IMR-90 (cell line): Measurements from ENCODE around the gene NTSR1. TPM values are rescaled to one million over a fixed set of nuclear protein-coding genes. Genes with fewer than 3 reads are reported as not detected.

Source experiments
- ATAC-seq: fragments of 200-7000 bp; cut with Tn5 transposase; 2 replicates; pipeline ENCODE4 v1.9.1; 2020; ENCODE audit warnings: low read depth, mild to moderate bottlenecking, moderate library complexity
- BruUV-seq: library from RNA; stranded (reverse); fragments of 400-500 nt; replicated peaks from 2 replicates; lab custom pipeline; 2021; lab: Mats Ljungman, UMichigan
- CTCF ChIA-PET: fragments of 300-600 bp; formaldehyde crosslinking; extraction: SDS; loops from one replicate; lab custom pipeline; 2021; ENCODE audit warnings: antibody characterized with exemption; lab: Yijun Ruan, JAX
- POLR2A ChIA-PET: fragments of 300-600 bp; sonication (Branson Sonifier 250); formaldehyde crosslinking; loops from one replicate; lab custom pipeline; 2022; ENCODE audit warnings: antibody characterized with exemption; ENCODE audit not compliant: unreplicated experiment; lab: Charles Lee
- DNase-seq: peaks from one replicate; pipeline ENCODE4 v3.0.0; 2013
- H2AFZ ChIP-seq: replicated peaks from 2 replicates; pipeline ENCODE3; 2013; ENCODE audit warnings: low read length, mild to moderate bottlenecking; ENCODE audit not compliant: poor library complexity
- H2AK5ac ChIP-seq: 2 replicates; pipeline ENCODE4 v1.6.1; 2013; ENCODE audit warnings: low read depth, low read length, inconsistent platforms
- H2AK9ac ChIP-seq: replicated peaks from 2 replicates; pipeline ENCODE3; 2013; ENCODE audit warnings: mild to moderate bottlenecking, low read depth, low read length, moderate library complexity; ENCODE audit not compliant: poor library complexity
- H2BK120ac ChIP-seq: 2 replicates; pipeline ENCODE4 v1.6.1; 2013; ENCODE audit warnings: low read depth, low read length, inconsistent platforms
- H2BK15ac ChIP-seq: 3 replicates; pipeline ENCODE4 v1.6.1; 2013; ENCODE audit warnings: low read depth, low read length, inconsistent platforms
- H2BK20ac ChIP-seq: 2 replicates; pipeline ENCODE4 v1.6.1; 2013; ENCODE audit warnings: low read depth, mild to moderate bottlenecking, inconsistent platforms, low read length, moderate library complexity
- H2BK5ac ChIP-seq: 2 replicates; pipeline ENCODE4 v1.6.1; 2013; ENCODE audit warnings: mild to moderate bottlenecking, low read depth, low read length, inconsistent platforms; ENCODE audit not compliant: poor library complexity, severe bottlenecking
- H3K14ac ChIP-seq: replicated peaks from 2 replicates; pipeline ENCODE4 v1.6.1; 2013; ENCODE audit warnings: low read depth, low read length, inconsistent platforms
- H3K18ac ChIP-seq: 2 replicates; pipeline ENCODE4 v1.6.1; 2013; ENCODE audit warnings: low read depth, low read length, control low read depth
- H3K23ac ChIP-seq: 2 replicates; pipeline ENCODE4 v1.6.1; 2013; ENCODE audit warnings: low read depth, low read length, inconsistent platforms
- H3K27ac ChIP-seq: 2 replicates; pipeline ENCODE4 v1.5.1; 2013; ENCODE audit warnings: mild to moderate bottlenecking, control low read depth, low read length; ENCODE audit not compliant: insufficient read depth
- H3K27me3 ChIP-seq: 2 replicates; pipeline ENCODE4 v1.6.1; 2013; ENCODE audit warnings: low read length; ENCODE audit not compliant: control insufficient read depth, insufficient read depth
- H3K36me3 ChIP-seq: 2 replicates; pipeline ENCODE4 v1.6.1; 2013; ENCODE audit warnings: low read length, mixed read lengths; ENCODE audit not compliant: control insufficient read depth, insufficient read depth
- H3K4ac ChIP-seq: 2 replicates; pipeline ENCODE4 v1.6.1; 2013; ENCODE audit warnings: low read depth, low read length, inconsistent platforms
- H3K4me1 ChIP-seq: 2 replicates; pipeline ENCODE4 v1.6.1; 2013; ENCODE audit warnings: low read length, mixed read lengths; ENCODE audit not compliant: control insufficient read depth, insufficient read depth
- H3K4me2 ChIP-seq: 2 replicates; pipeline ENCODE4 v1.6.1; 2013; ENCODE audit warnings: low read depth, mild to moderate bottlenecking, control low read depth, low read length, moderate library complexity
- H3K4me3 ChIP-seq: 2 replicates; pipeline ENCODE4 v1.5.1; 2013; ENCODE audit warnings: low read depth, mild to moderate bottlenecking, control low read depth, low read length, moderate library complexity; ENCODE audit not compliant: insufficient read depth
- H3K56ac ChIP-seq: 2 replicates; pipeline ENCODE4 v1.6.1; 2013; ENCODE audit warnings: low read length, inconsistent platforms; ENCODE audit not compliant: insufficient read depth; ENCODE audit errors: extremely low read depth
- H3K79me1 ChIP-seq, 2 experiments: 2 replicates each; pipeline ENCODE4 v1.6.1; 2013; ENCODE audit warnings: low read length in 2 of 2, inconsistent platforms in 1 of 2, low read depth in 1 of 2
- H3K9ac ChIP-seq: 2 replicates; pipeline ENCODE4 v1.6.1; 2013; ENCODE audit warnings: low read depth, low read length, control low read depth
- H3K9me1 ChIP-seq: 2 replicates; pipeline ENCODE4 v1.6.1; 2013; ENCODE audit warnings: low read length, inconsistent platforms; ENCODE audit not compliant: insufficient read depth
- H3K9me3 ChIP-seq: 2 replicates; pipeline ENCODE4 v1.6.1; 2013; ENCODE audit warnings: low read length; ENCODE audit not compliant: control insufficient read depth, insufficient read depth
- H4K20me1 ChIP-seq: 2 replicates; pipeline ENCODE4 v1.6.1; 2013; ENCODE audit warnings: low read length, inconsistent platforms; ENCODE audit not compliant: insufficient read depth
- H4K5ac ChIP-seq: 2 replicates; pipeline ENCODE4 v1.6.1; 2013; ENCODE audit warnings: mild to moderate bottlenecking, low read depth, low read length, control low read depth
- H4K8ac ChIP-seq, 2 experiments: 2 replicates each; pipeline ENCODE4 v1.6.1; 2013; ENCODE audit warnings: low read depth in 2 of 2, low read length in 2 of 2, control low read depth in 1 of 2, inconsistent platforms in 1 of 2
- H4K91ac ChIP-seq: 2 replicates; pipeline ENCODE4 v1.6.1; 2013; ENCODE audit warnings: low read depth, low read length, inconsistent platforms; ENCODE audit not compliant: insufficient read depth
- CEBPB ChIP-seq: IDR thresholded peaks from 2 replicates; pipeline ENCODE4 v1.6.1; 2012; ENCODE audit warnings: low read depth, low read length, improper control_type of control experiment
- NFE2L2 ChIP-seq: fragments of 150-350 bp; IDR thresholded peaks from 2 replicates; pipeline ENCODE4 v1.6.1; 2016; ENCODE audit warnings: low read depth, mild to moderate bottlenecking, low read length
- RAD21 ChIP-seq: IDR thresholded peaks from 2 replicates; pipeline ENCODE4 v1.6.1; 2012; ENCODE audit warnings: low read length, improper control_type of control experiment
- RCOR1 ChIP-seq: IDR thresholded peaks from 2 replicates; pipeline ENCODE4 v1.6.1; 2012; ENCODE audit warnings: mild to moderate bottlenecking, low read length, improper control_type of control experiment; ENCODE audit not compliant: insufficient replicate concordance
- RFX5 ChIP-seq: IDR thresholded peaks from 2 replicates; pipeline ENCODE4 v1.8.0; 2012; ENCODE audit warnings: low read depth, mild to moderate bottlenecking, low read length, moderate library complexity
- SMC3 ChIP-seq: fragments of 150-350 bp; IDR thresholded peaks from 2 replicates; pipeline ENCODE4 v1.6.1; 2016; ENCODE audit warnings: low read depth, mild to moderate bottlenecking, antibody characterized with exemption, low read length, moderate library complexity
- WGBS, 2 experiments: methylation state at CpG; one replicate each; pipeline versions ENCODE4 v1.1.5 to v1.1.7; 2013; ENCODE audit warnings: missing lambda C conversion rate in 2 of 2; ENCODE audit not compliant: insufficient read length in 1 of 2; ENCODE audit errors: extremely low coverage in 2 of 2; 5-methylcytosine and 5-hydroxymethylcytosine counted together
- dilution Hi-C: fragments of 300-500 bp; cut with HindIII; formaldehyde crosslinking; loops from one replicate; pipeline ENCODE4 v1.14.3; 2018; ENCODE audit warnings: low sequenced_read_pairs; ENCODE audit not compliant: unreplicated experiment
- in situ Hi-C: fragments of 300-500 bp; cut with MboI; formaldehyde crosslinking; loops from 3 replicates; pipeline ENCODE4 v1.14.3; 2019; ENCODE audit warnings: low sequenced_read_pairs, inconsistent platforms, mixed read lengths
- intact Hi-C: fragments of 100-400 bp; cut with micrococcal nuclease; formaldehyde crosslinking; loops from 2 replicates; pipeline ENCODE4 v1.10.0; 2022
- polyA plus RNA-seq, 3 experiments: library from polyadenylated mRNA; depleted of rRNA; stranded (reverse); fragments of >200 nt; gene quantifications; 2 replicates each; pipeline ENCODE4 v1.2.3, GENCODE V29; 2012; ENCODE audit warnings: low replicate concordance in 1 of 3
- total RNA-seq: library from RNA; depleted of rRNA; stranded (reverse); fragments of >200 nt; gene quantifications from 2 replicates; pipeline ENCODE4 v1.2.3, GENCODE V29; 2012

NTSR1 gene
- total and polyA plus RNA-seq, 2 of the 4 experiments (the other 2 are of a cell fraction), result 0.54 to 1.8 TPM

DNA sequence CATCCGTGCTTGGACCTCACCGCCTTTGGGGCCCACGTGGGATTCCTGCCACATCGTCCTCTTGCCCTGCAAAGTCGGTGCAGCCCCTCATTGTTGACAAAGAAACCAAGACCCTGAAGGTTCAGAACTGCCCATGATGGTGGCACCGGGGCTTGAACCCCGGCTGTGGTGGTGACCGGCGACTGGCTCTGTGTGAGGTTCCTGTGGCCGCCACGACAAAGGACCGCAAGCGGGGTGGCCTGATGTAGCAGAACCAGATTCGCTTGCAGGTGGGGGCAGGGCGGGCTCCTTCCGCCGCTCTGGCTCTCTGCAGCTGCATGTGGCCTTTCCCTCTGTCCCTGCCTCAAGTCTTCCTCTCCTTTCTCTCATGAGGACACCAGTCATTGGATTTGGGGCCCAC lies 37.6 kb upstream of the NTSR1 start:
- DNase-seq (no peak), ATAC-seq (no peak)
- dilution Hi-C loops (no loop called here), intact Hi-C loops (no loop called here), in situ Hi-C loops (no loop called here)
- 91% methylated on average over 15 of the region's 17 CpGs; no CpG with 5 or more reads in 1 of the 2 experiments for WGBS, 2 experiments
- H2BK20ac ChIP-seq, result no peak overlapping the region
- H3K56ac ChIP-seq, result no peak overlapping the region
- H2BK120ac ChIP-seq, result no peak overlapping the region
- H3K4ac ChIP-seq, result no peak overlapping the region
- no peak overlapping the region for H2BK15ac ChIP-seq
- no peak overlapping the region for H3K27ac ChIP-seq
- CTCF ChIA-PET, result no interaction called here
- H3K27me3 ChIP-seq, result peaks cover 2% of the 10 kb centered on the region; the same call in 1 of the 2 replicates
- no peaks in the 10 kb centered on the region for H3K36me3 ChIP-seq
- no peak overlapping the region for H2BK5ac ChIP-seq
- POLR2A ChIA-PET, result no interaction called here
- no peaks in the 10 kb centered on the region for H3K79me1 ChIP-seq
- no peak overlapping the region for H3K9ac ChIP-seq
- H4K5ac ChIP-seq, result no peak overlapping the region
- no peak overlapping the region for H3K4me3 ChIP-seq
- no peak overlapping the region for H4K8ac ChIP-seq
- no peak overlapping the region for H2AK9ac ChIP-seq
- peaks cover 3% of the 10 kb centered on the region; the same call in 1 of the 2 replicates for H3K4me1 ChIP-seq
- no peak overlapping the region for H3K18ac ChIP-seq
- H3K9me3 ChIP-seq, result no peaks in the 10 kb centered on the region
- no peak overlapping the region for H3K23ac ChIP-seq
- TF ChIP-seq RFX5, result no peak
- no peak for TF ChIP-seq RCOR1
- no peak for TF ChIP-seq RAD21
- no peak for TF ChIP-seq NFE2L2
- TF ChIP-seq SMC3, result no peak
- TF ChIP-seq CEBPB, result no peak
- no peak overlapping the region for H3K14ac ChIP-seq
- no peak overlapping the region for H2AFZ ChIP-seq
- no peak overlapping the region; the same call in 1 of the 2 replicates for H2AK5ac ChIP-seq
- BruUV-seq, result no TSS peak
- H3K9me1 ChIP-seq, result no peaks in the 10 kb centered on the region
- no peak overlapping the region for H3K4me2 ChIP-seq
- H4K91ac ChIP-seq, result no peak overlapping the region
- H4K20me1 ChIP-seq, result no peaks in the 10 kb centered on the region; the same call in 1 of the 2 replicates
